ENCODE results near the gene RASA3.
"Not testable (repeated sequence)": the region's sequence is repeated elsewhere in the genome, so short reads cannot be mapped to it uniquely, and the experiment has no call there.

The RASA3 gene

DNA sequence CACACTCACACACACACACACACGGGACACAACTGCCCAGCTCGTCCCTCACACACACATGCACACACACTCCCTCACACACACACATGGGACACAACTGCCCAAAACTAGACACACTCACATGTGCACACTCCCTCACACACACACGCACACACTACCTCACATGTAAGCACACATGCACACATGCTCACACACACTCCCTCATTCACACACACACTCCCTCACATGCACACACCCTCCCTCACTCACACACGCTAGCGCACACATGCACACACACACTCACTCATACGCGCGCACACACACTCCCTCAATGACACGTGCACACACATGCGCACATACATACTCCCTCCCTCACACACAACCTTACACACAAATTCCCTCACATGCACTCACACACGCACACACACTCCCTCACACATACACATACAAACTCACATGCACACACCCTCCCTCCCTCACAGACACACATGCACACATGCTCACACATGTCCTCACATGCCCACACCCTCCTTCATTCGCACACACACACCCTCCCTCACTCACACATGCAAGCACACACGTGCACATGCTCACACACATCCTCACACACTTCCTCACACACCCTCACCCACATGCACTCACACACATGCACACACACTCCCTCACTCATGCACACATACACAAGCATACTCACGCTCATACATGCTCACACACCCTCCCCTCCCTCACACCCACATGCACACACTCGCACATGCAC is 9.0 kb upstream of the RASA3 start:
- peaks cover 3% of the 10 kb centered on the region for H3K9me3 Mint-ChIP-seq
- no peak for DNase-seq (ENCODE audit: low spot score)
- no peak overlapping the region for H3K4me3 Mint-ChIP-seq
- peaks cover 2% of the 10 kb centered on the region for H3K36me3 Mint-ChIP-seq (ENCODE audit: low read depth)
- H3K27ac Mint-ChIP-seq = no peak overlapping the region
- peaks cover 26% of the 10 kb centered on the region for H3K4me1 Mint-ChIP-seq (ENCODE audit: low read depth)
- peaks cover 9% of the 10 kb centered on the region for H3K27me3 Mint-ChIP-seq (ENCODE audit: low read depth)

DNA sequence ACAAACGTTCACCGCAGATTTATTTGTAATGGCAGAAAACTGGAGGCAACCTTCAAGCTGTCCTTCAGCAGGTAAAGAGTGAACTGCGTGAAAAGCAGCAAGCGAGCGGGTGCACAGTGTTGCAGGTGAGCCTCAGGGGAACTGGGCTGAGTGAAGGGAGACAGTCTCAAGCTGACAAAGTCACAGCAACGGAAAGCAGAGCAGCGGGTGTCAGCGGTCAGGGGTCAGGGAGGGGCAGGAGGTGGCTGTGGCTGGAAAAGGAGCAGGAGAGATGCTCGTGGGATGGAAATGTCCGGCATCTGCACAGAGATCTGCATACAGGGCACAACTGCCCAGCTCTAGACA is 8.5 kb upstream of the RASA3 start:
- DNase-seq (ENCODE audit: low spot score) = no peak
- peaks cover 2% of the 10 kb centered on the region for H3K36me3 Mint-ChIP-seq (ENCODE audit: low read depth)
- no peak overlapping the region for H3K4me3 Mint-ChIP-seq
- peaks cover 9% of the 10 kb centered on the region for H3K27me3 Mint-ChIP-seq (ENCODE audit: low read depth)
- H3K9me3 Mint-ChIP-seq = peaks cover 3% of the 10 kb centered on the region
- H3K4me1 Mint-ChIP-seq (ENCODE audit: low read depth) = peaks cover 20% of the 10 kb centered on the region
- H3K27ac Mint-ChIP-seq = no peak overlapping the region

DNA sequence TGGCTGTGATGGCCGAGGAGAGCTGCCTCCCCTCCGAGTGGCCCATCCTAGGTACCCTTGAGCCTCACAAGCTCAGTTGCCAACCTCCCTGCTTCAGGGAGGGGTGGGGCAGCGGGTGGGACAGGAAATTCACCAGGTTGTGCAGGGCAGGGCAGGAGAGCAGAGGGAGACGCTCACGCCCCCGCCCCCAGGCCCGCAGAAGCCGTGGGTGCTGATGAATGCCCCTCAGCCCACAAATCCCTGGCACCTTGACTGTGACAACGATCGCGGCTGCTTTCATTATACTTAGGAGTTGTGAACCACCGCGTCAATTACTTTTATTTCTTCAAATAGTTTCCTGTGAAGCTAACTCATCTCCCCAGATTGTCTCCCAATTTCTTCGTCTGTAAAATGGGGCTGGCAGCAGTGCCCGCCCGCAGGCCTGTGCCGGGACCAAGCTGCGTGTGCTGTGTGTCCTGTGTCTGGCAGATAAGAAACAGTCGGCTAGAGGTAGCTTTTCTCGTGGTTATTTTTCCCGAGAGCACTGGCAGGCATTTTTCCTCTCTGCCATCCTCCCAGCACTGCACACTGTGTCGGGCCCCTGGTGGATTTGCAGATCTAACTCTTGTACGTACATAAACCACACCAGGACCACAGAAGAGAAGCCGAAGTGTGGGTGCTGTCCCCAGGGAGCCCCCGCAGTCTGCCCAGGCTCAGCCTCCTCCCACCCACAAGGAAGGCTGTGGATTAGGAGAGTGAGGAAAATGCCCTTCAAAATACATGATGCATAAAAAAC is 7.9 kb upstream of the RASA3 start:
- peaks cover 8% of the 10 kb centered on the region for H3K27me3 Mint-ChIP-seq (ENCODE audit: low read depth)
- no peak overlapping the region for H3K27ac Mint-ChIP-seq
- DNase-seq (ENCODE audit: low spot score) = no peak
- no peak overlapping the region for H3K4me3 Mint-ChIP-seq
- peaks cover 3% of the 10 kb centered on the region for H3K9me3 Mint-ChIP-seq
- peaks cover 2% of the 10 kb centered on the region for H3K36me3 Mint-ChIP-seq (ENCODE audit: low read depth)
- peaks cover 15% of the 10 kb centered on the region for H3K4me1 Mint-ChIP-seq (ENCODE audit: low read depth)

GRCh38 chr13:114136576-114136975 is 4.2 kb upstream of the RASA3 start:
- Mint-ChIP-seq H3K36me3 (ENCODE audit: low read depth) (peaks cover 3% of the 10 kb centered on the region), H3K4me1 (ENCODE audit: low read depth) (peaks cover 13% of the 10 kb centered on the region), H3K9me3 (peaks cover 3% of the 10 kb centered on the region), H3K27ac (no peak overlapping the region), H3K4me3 (no peak overlapping the region), H3K27me3 (ENCODE audit: low read depth) (peaks cover 6% of the 10 kb centered on the region)
- DNase-seq (ENCODE audit: low spot score) = no peak

DNA sequence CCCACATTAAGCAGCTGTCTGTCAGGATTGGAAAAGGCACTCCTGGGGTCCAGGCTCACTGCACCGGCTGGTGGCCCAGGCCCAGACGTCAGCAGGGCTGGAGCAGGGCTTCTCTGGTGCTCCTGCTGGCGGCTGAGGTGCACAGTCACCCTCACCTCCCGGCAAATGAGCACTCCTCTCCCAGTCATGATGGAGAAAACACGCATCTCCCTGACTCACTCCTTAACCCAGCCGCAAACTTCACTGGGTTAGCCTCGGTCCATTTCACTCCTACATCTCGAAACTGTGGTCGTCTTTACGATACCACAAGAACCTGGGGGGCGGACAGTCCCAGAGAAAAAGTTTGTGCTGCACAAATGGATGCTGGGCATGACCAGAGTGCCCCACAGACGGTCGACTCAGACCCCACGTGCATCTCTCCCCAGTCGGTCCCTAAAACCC is 3.3 kb upstream of the RASA3 start:
- Mint-ChIP-seq H3K4me1 (ENCODE audit: low read depth) (peaks cover 18% of the 10 kb centered on the region), H3K9me3 (peaks cover 3% of the 10 kb centered on the region), H3K27me3 (ENCODE audit: low read depth) (peaks cover 6% of the 10 kb centered on the region), H3K36me3 (ENCODE audit: low read depth) (peaks cover 11% of the 10 kb centered on the region), H3K27ac (no peak overlapping the region), H3K4me3 (no peak overlapping the region)
- DNase-seq (ENCODE audit: low spot score) = no peak

DNA sequence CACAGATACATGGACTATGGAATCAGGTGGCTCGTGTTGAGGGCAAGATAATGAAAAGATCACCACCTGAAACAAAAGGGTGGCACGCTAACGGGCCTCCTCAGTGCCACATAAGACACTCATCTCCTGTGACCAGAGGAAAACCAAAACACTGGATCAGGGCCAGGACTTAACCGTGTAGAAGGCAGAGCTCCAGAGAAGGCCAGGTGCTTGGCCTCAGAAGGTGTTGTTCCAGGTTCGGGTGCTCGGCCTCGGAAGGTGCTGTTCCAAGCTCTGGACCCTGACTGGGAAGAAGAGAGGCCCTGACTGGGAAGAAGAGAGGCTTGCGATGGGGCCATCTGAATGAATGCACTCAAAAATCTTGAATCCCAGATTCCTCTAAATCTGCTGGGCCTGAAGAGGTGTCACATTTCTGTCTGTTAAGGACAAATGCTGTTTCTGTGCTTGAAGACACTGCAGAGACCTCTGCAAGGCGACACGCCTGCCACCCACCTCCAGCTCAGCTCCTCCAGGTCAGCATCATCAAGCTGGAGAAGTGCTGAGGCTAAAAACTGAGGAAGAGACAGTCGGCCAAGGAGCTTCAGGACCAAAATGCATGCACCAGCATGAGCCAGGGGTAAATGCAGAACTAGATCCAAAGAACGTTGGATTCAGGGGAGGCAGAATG is 2.7 kb upstream of the RASA3 start:
- Mint-ChIP-seq H3K27ac (peak overlapping the region; percentile 51), H3K36me3 (ENCODE audit: low read depth) (peaks cover 13% of the 10 kb centered on the region), H3K9me3 (peaks cover 3% of the 10 kb centered on the region), H3K4me1 (ENCODE audit: low read depth) (peaks cover 21% of the 10 kb centered on the region), H3K27me3 (ENCODE audit: low read depth) (peaks cover 4% of the 10 kb centered on the region), H3K4me3 (no peak overlapping the region)
- no peak for DNase-seq (ENCODE audit: low spot score)

DNA sequence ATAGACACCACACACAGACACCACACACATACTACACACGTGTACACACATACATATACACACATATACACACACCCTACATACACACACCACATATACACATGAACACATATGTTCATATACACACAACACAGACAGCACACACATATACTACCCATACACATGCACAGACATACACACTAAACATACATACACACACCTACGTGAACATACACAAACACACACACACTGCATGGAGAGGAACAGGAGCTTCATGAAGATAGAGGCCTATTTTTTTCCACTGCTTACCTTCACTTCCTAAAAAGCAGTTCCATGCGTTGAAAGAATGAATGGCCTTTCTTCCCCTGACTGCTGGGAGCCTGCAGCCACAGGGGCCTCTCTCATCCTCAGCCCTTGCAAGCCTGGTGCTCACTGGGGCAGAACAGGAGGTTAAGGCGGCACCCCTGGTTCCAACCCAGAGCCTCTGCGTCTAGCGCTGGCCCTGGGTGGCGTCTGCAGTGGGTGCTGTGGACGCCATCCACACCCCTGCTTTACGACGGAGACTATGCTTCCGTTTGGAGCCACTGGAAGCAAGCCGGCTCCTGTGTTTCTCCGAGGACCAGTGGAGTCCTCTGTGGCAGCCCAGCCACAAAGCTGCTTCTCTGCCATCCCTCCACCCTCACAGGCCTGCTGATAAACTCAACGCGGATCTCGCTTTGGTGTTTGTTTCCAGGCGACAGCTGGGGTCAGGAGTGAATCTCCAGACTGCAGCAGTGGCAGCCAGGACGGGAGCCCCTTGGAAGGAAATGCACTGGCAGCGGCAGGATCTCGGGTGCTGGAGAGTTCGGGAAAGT is 1.9 kb upstream of the RASA3 start:
- Mint-ChIP-seq H3K4me1 (ENCODE audit: low read depth) (peaks cover 28% of the 10 kb centered on the region), H3K36me3 (ENCODE audit: low read depth) (peaks cover 18% of the 10 kb centered on the region), H3K27ac (peak overlapping the region; percentile 28), H3K27me3 (ENCODE audit: low read depth) (peaks cover 4% of the 10 kb centered on the region), H3K4me3 (peak overlapping the region; percentile 71), H3K9me3 (peaks cover 3% of the 10 kb centered on the region)
- DNase-seq (ENCODE audit: low spot score) = no peak

DNA sequence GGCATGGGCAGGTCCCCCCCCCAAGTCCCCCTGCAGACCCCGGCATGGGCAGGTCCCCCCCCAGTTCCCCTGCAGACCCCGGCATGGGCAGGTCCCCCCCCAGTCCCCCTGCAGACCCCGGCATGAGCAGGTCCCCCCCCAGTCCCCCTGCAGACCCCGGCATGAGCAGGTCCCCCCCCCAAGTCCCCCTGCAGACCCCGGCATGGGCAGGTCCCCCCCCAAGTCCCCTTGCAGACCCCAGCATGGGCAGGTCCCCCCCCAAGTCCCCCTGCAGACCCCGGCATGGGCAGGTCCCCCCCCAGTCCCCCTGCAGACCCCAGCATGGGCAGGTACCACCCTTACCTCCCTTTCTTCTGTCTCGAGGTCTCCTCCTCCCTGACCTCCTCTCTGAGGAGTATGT is 1.1 kb upstream of the RASA3 start:
- H3K4me1 Mint-ChIP-seq (ENCODE audit: low read depth) = peaks cover 34% of the 10 kb centered on the region
- H3K9me3 Mint-ChIP-seq; DNase-seq (ENCODE audit: low spot score); H3K27me3 Mint-ChIP-seq (ENCODE audit: low read depth): not testable (repeated sequence)
- peaks cover 23% of the 10 kb centered on the region for H3K36me3 Mint-ChIP-seq (ENCODE audit: low read depth)
- peak overlapping the region; percentile 28 for H3K27ac Mint-ChIP-seq
- H3K4me3 Mint-ChIP-seq = peak overlapping the region; percentile 71

- H3K27ac Mint-ChIP-seq = not testable (repeated sequence)
Observed at GRCh38 chr13:114133126-114133525, 703 bp upstream of the RASA3 start.

DNA sequence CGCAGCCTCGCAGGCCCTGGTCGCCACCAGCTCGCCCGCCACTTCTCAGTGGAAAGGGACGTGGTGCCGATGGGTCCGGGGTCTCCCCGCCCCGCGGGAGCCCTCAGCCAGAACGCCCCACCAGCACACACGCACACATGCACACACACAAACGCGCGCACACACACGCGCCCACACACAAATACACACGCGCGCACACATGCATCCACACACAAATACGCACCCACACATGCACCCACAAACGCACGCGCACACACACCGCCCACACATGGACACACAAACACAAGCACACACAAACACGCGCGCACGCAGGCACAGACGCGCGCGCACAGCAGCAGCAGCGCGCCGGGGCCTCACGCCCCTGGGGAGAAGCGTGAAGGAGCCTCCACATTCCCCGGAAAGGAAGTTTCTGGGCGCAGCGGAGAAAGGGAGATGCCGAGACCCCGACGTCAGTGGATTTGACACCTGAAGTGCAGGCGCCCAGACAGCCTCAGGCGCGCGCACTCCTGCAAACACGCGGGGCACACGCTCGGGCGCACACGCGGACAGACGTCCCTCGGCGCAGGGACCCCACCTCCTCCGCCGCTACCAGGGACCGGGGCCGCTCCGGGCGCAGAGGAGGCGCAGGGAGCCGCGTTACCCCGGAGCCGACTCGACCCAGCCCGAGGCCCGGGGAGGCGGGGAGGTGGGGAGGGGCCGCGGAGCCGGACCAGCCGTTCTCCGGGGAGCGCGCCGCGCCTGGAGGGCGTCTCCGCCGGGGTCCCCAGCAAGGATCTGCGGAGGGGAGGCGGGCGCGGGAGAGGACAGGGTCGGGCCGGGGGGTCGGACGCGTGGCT is 622 bp downstream of the RASA3 start:
- peak overlapping the region; percentile 91 for H3K27ac Mint-ChIP-seq
- peak overlapping the region; percentile 98 for H3K4me3 Mint-ChIP-seq
- H3K27me3 Mint-ChIP-seq (ENCODE audit: low read depth) = peaks cover 4% of the 10 kb centered on the region
- DNase-seq (ENCODE audit: low spot score) = no peak
- H3K36me3 Mint-ChIP-seq (ENCODE audit: low read depth) = peaks cover 37% of the 10 kb centered on the region
- H3K4me1 Mint-ChIP-seq (ENCODE audit: low read depth) = peaks cover 44% of the 10 kb centered on the region
- no peaks in the 10 kb centered on the region for H3K9me3 Mint-ChIP-seq

More at GRCh38 chr13:114133126-114133525, 703 bp upstream of the RASA3 start:
- H3K27me3 Mint-ChIP-seq (ENCODE audit: low read depth); H3K4me3 Mint-ChIP-seq; H3K9me3 Mint-ChIP-seq; DNase-seq (ENCODE audit: low spot score): not testable (repeated sequence)
- Mint-ChIP-seq H3K4me1 (ENCODE audit: low read depth) (peaks cover 38% of the 10 kb centered on the region), H3K36me3 (ENCODE audit: low read depth) (peaks cover 27% of the 10 kb centered on the region)

- Mint-ChIP-seq H3K9me3 (peaks cover 5% of the 10 kb centered on the region), H3K27me3 (ENCODE audit: low read depth) (peaks cover 4% of the 10 kb centered on the region), H3K27ac (peak overlapping the region; percentile 91), H3K36me3 (ENCODE audit: low read depth) (peaks cover 45% of the 10 kb centered on the region), H3K4me3 (peak overlapping the region; percentile 98), H3K4me1 (ENCODE audit: low read depth) (peaks cover 51% of the 10 kb centered on the region)
- peak; percentile 62 for DNase-seq (ENCODE audit: low spot score)
Observed at GRCh38 chr13:114130837-114131582, 1.4 kb downstream of the RASA3 start.

GRCh38 chr13:114130131-114130836 is 2.1 kb downstream of the RASA3 start:
- peak overlapping the region; percentile 96 for H3K27ac Mint-ChIP-seq
- H3K36me3 Mint-ChIP-seq (ENCODE audit: low read depth) = peaks cover 46% of the 10 kb centered on the region
- H3K4me3 Mint-ChIP-seq = peak overlapping the region; percentile 98
- H3K4me1 Mint-ChIP-seq (ENCODE audit: low read depth) = peaks cover 52% of the 10 kb centered on the region
- H3K9me3 Mint-ChIP-seq = peaks cover 5% of the 10 kb centered on the region
- peaks cover 4% of the 10 kb centered on the region for H3K27me3 Mint-ChIP-seq (ENCODE audit: low read depth)
- no peak for DNase-seq (ENCODE audit: low spot score)

Data from T-helper 2 cell treated with Interferon-gamma antibody and Interleukin-4, amounts not matched to agents 5 μg/mL and 100 μg/mL, for 36 hours (primary cell).